ENCODE results near the gene BTBD9. TPM values are rescaled to one million over a fixed set of nuclear protein-coding genes. Genes with fewer than 3 reads are reported as not detected.
A peak's percentile ranks its signal among the peaks of the same experiment; 100 is the strongest.

The BTBD9 gene
- total RNA-seq, 1 donor from 2014 or later, result 17.2 TPM

- Histone ChIP-seq H3K27ac (ENCODE audit: low read depth, low read length) (no peak overlapping the region), H3K4me1 (ENCODE audit: control insufficient read depth in 3 of 3, insufficient read depth in 3 of 3, low read length in 3 of 3) (peaks cover 9 to 10% (median 9%) of the 10 kb centered on the region in 3 donors), H3K9ac (ENCODE audit: low read depth in 1 of 3, low read length in 3 of 3) (no peak overlapping the region), H3K4me3 (ENCODE audit: low read length in 3 of 3) (no peak overlapping the region), H3K27me3 (ENCODE audit: control insufficient read depth in 3 of 3, insufficient read depth in 3 of 3, low read length in 3 of 3) (no peaks in the 10 kb centered on the region), H3K36me3 (ENCODE audit: control insufficient read depth in 3 of 3, insufficient read depth in 3 of 3, low read length in 3 of 3) (no peaks in the 10 kb centered on the region), H3K9me3 (ENCODE audit: control insufficient read depth in 3 of 3, low read length in 3 of 3) (no peaks in the 10 kb centered on the region)
Measured at GRCh38 chr6:38391626-38392579, 247.8 kb downstream of the BTBD9 start.

GRCh38 chr6:38391206-38391605 lies 248.5 kb downstream of the BTBD9 start:
- no peak overlapping the region for H3K9ac ChIP-seq (ENCODE audit: low read depth in 1 of 3, low read length in 3 of 3)
- H3K4me1 ChIP-seq (ENCODE audit: control insufficient read depth in 3 of 3, insufficient read depth in 3 of 3, low read length in 3 of 3), result peaks cover 9 to 10% (median 9%) of the 10 kb centered on the region in 3 donors
- no peak overlapping the region for H3K4me3 ChIP-seq (ENCODE audit: low read length in 3 of 3)
- H3K27me3 ChIP-seq (ENCODE audit: control insufficient read depth in 3 of 3, insufficient read depth in 3 of 3, low read length in 3 of 3), result no peaks in the 10 kb centered on the region
- H3K27ac ChIP-seq (ENCODE audit: low read depth, low read length), result peak overlapping the region; percentile 26
- H3K36me3 ChIP-seq (ENCODE audit: control insufficient read depth in 3 of 3, insufficient read depth in 3 of 3, low read length in 3 of 3), result no peaks in the 10 kb centered on the region
- no peaks in the 10 kb centered on the region for H3K9me3 ChIP-seq (ENCODE audit: control insufficient read depth in 3 of 3, low read length in 3 of 3)

- no peak overlapping the region for H3K4me3 ChIP-seq (ENCODE audit: low read length in 3 of 3)
- no peak overlapping the region for H3K27ac ChIP-seq (ENCODE audit: low read depth, low read length)
- H3K27me3 ChIP-seq (ENCODE audit: control insufficient read depth in 3 of 3, insufficient read depth in 3 of 3, low read length in 3 of 3), result no peaks in the 10 kb centered on the region
- no peaks in the 10 kb centered on the region for H3K36me3 ChIP-seq (ENCODE audit: control insufficient read depth in 3 of 3, insufficient read depth in 3 of 3, low read length in 3 of 3)
- H3K9me3 ChIP-seq (ENCODE audit: control insufficient read depth in 3 of 3, low read length in 3 of 3), result no peaks in the 10 kb centered on the region
- H3K9ac ChIP-seq (ENCODE audit: low read depth in 1 of 3, low read length in 3 of 3), result no peak overlapping the region
- peaks cover 9 to 10% (median 9%) of the 10 kb centered on the region in 3 donors for H3K4me1 ChIP-seq (ENCODE audit: control insufficient read depth in 3 of 3, insufficient read depth in 3 of 3, low read length in 3 of 3)
Measured at GRCh38 chr6:38389875-38390274, 249.9 kb downstream of the BTBD9 start.

- no peak overlapping the region for H3K9ac ChIP-seq (ENCODE audit: low read depth in 1 of 3, low read length in 3 of 3)
- H3K4me3 ChIP-seq (ENCODE audit: low read length in 3 of 3), result no peak overlapping the region
- peaks cover 9 to 10% (median 9%) of the 10 kb centered on the region in 3 donors for H3K4me1 ChIP-seq (ENCODE audit: control insufficient read depth in 3 of 3, insufficient read depth in 3 of 3, low read length in 3 of 3)
- H3K9me3 ChIP-seq (ENCODE audit: control insufficient read depth in 3 of 3, low read length in 3 of 3), result no peaks in the 10 kb centered on the region
- H3K36me3 ChIP-seq (ENCODE audit: control insufficient read depth in 3 of 3, insufficient read depth in 3 of 3, low read length in 3 of 3), result no peaks in the 10 kb centered on the region
- no peak overlapping the region for H3K27ac ChIP-seq (ENCODE audit: low read depth, low read length)
- H3K27me3 ChIP-seq (ENCODE audit: control insufficient read depth in 3 of 3, insufficient read depth in 3 of 3, low read length in 3 of 3), result no peaks in the 10 kb centered on the region
Measured at GRCh38 chr6:38387971-38388370, 251.8 kb downstream of the BTBD9 start.

GRCh38 chr6:38387461-38387860 lies 252.3 kb downstream of the BTBD9 start:
- no peak overlapping the region for H3K9ac ChIP-seq (ENCODE audit: low read depth in 1 of 3, low read length in 3 of 3)
- H3K27ac ChIP-seq (ENCODE audit: low read depth, low read length), result no peak overlapping the region
- H3K36me3 ChIP-seq (ENCODE audit: control insufficient read depth in 3 of 3, insufficient read depth in 3 of 3, low read length in 3 of 3), result no peaks in the 10 kb centered on the region
- H3K9me3 ChIP-seq (ENCODE audit: control insufficient read depth in 3 of 3, low read length in 3 of 3), result no peaks in the 10 kb centered on the region
- H3K27me3 ChIP-seq (ENCODE audit: control insufficient read depth in 3 of 3, insufficient read depth in 3 of 3, low read length in 3 of 3), result no peaks in the 10 kb centered on the region
- peaks cover 9 to 10% (median 9%) of the 10 kb centered on the region in 3 donors for H3K4me1 ChIP-seq (ENCODE audit: control insufficient read depth in 3 of 3, insufficient read depth in 3 of 3, low read length in 3 of 3)
- no peak overlapping the region for H3K4me3 ChIP-seq (ENCODE audit: low read length in 3 of 3)

- Histone ChIP-seq H3K9ac (ENCODE audit: low read depth in 1 of 3, low read length in 3 of 3) (no peak overlapping the region), H3K9me3 (ENCODE audit: control insufficient read depth in 3 of 3, low read length in 3 of 3) (no peaks in the 10 kb centered on the region), H3K4me1 (ENCODE audit: control insufficient read depth in 3 of 3, insufficient read depth in 3 of 3, low read length in 3 of 3) (peaks cover 0 to 3% (median 3%) of the 10 kb centered on the region in 3 donors), H3K27ac (ENCODE audit: low read depth, low read length) (no peak overlapping the region), H3K27me3 (ENCODE audit: control insufficient read depth in 3 of 3, insufficient read depth in 3 of 3, low read length in 3 of 3) (no peaks in the 10 kb centered on the region), H3K36me3 (ENCODE audit: control insufficient read depth in 3 of 3, insufficient read depth in 3 of 3, low read length in 3 of 3) (no peaks in the 10 kb centered on the region), H3K4me3 (ENCODE audit: low read length in 3 of 3) (no peak overlapping the region)
Measured at GRCh38 chr6:38378801-38379200, 260.9 kb downstream of the BTBD9 start.

- H3K9me3 ChIP-seq (ENCODE audit: control insufficient read depth in 3 of 3, low read length in 3 of 3), result no peaks in the 10 kb centered on the region
- H3K27ac ChIP-seq (ENCODE audit: low read depth, low read length), result no peak overlapping the region
- H3K36me3 ChIP-seq (ENCODE audit: control insufficient read depth in 3 of 3, insufficient read depth in 3 of 3, low read length in 3 of 3), result no peaks in the 10 kb centered on the region
- no peak overlapping the region for H3K9ac ChIP-seq (ENCODE audit: low read depth in 1 of 3, low read length in 3 of 3)
- no peaks in the 10 kb centered on the region for H3K27me3 ChIP-seq (ENCODE audit: control insufficient read depth in 3 of 3, insufficient read depth in 3 of 3, low read length in 3 of 3)
- H3K4me1 ChIP-seq (ENCODE audit: control insufficient read depth in 3 of 3, insufficient read depth in 3 of 3, low read length in 3 of 3), result peaks cover 6 to 8% (median 7%) of the 10 kb centered on the region in 3 donors
- no peak overlapping the region for H3K4me3 ChIP-seq (ENCODE audit: low read length in 3 of 3)
Measured at GRCh38 chr6:38375937-38376336, 263.8 kb downstream of the BTBD9 start.

GRCh38 chr6:38375341-38375740 lies 264.4 kb downstream of the BTBD9 start:
- H3K9me3 ChIP-seq (ENCODE audit: control insufficient read depth in 3 of 3, low read length in 3 of 3), result no peaks in the 10 kb centered on the region
- H3K4me1 ChIP-seq (ENCODE audit: control insufficient read depth in 3 of 3, insufficient read depth in 3 of 3, low read length in 3 of 3), result peaks cover 9 to 12% (median 11%) of the 10 kb centered on the region in 3 donors
- no peak overlapping the region for H3K27ac ChIP-seq (ENCODE audit: low read depth, low read length)
- no peak overlapping the region for H3K9ac ChIP-seq (ENCODE audit: low read depth in 1 of 3, low read length in 3 of 3)
- H3K36me3 ChIP-seq (ENCODE audit: control insufficient read depth in 3 of 3, insufficient read depth in 3 of 3, low read length in 3 of 3), result no peaks in the 10 kb centered on the region
- H3K4me3 ChIP-seq (ENCODE audit: low read length in 3 of 3), result no peak overlapping the region
- no peaks in the 10 kb centered on the region for H3K27me3 ChIP-seq (ENCODE audit: control insufficient read depth in 3 of 3, insufficient read depth in 3 of 3, low read length in 3 of 3)

- H3K4me1 ChIP-seq (ENCODE audit: control insufficient read depth in 3 of 3, insufficient read depth in 3 of 3, low read length in 3 of 3), result peaks cover 11 to 12% (median 12%) of the 10 kb centered on the region in 3 donors
- H3K9ac ChIP-seq (ENCODE audit: low read depth in 1 of 3, low read length in 3 of 3), result no peak overlapping the region
- H3K27me3 ChIP-seq (ENCODE audit: control insufficient read depth in 3 of 3, insufficient read depth in 3 of 3, low read length in 3 of 3), result no peaks in the 10 kb centered on the region
- H3K9me3 ChIP-seq (ENCODE audit: control insufficient read depth in 3 of 3, low read length in 3 of 3), result no peaks in the 10 kb centered on the region
- H3K36me3 ChIP-seq (ENCODE audit: control insufficient read depth in 3 of 3, insufficient read depth in 3 of 3, low read length in 3 of 3), result no peaks in the 10 kb centered on the region
- no peak overlapping the region for H3K4me3 ChIP-seq (ENCODE audit: low read length in 3 of 3)
- peak overlapping the region; percentile 52 for H3K27ac ChIP-seq (ENCODE audit: low read depth, low read length)
Measured at GRCh38 chr6:38371881-38372280, 267.8 kb downstream of the BTBD9 start.

All from skeletal muscle tissue (tissue), 4 donors.